Stimulated activated memory B cell treated with anti-CD40 and anti-IgM and Interleukin-4, amounts not matched to agents 10 μg/mL and 1 μg/mL and 100 μg/mL, for 72 hours (primary cell): ENCODE data around the gene RAD23A.
"Not testable (repeated sequence)": the region's sequence is repeated elsewhere in the genome, so short reads cannot be mapped to it uniquely, and the experiment has no call there.

ENCODE experiments used
- ATAC-seq: fragments of 150-1000 bp; cut with Tn5 transposase; 2 replicates; pipeline ENCODE4 v1.10.0; 2021
- H3K27ac Mint-ChIP-seq: one replicate; pipeline ENCODE4 v1.8.0; 2022; ENCODE audit warnings: mild to moderate bottlenecking, mixed read lengths
- H3K27me3 Mint-ChIP-seq: one replicate; pipeline ENCODE4 v1.8.0; 2022; ENCODE audit warnings: mixed read lengths
- H3K36me3 Mint-ChIP-seq: one replicate; pipeline ENCODE4 v1.8.0; 2022; ENCODE audit warnings: mixed read lengths
- H3K4me1 Mint-ChIP-seq: one replicate; pipeline ENCODE4 v1.8.0; 2022; ENCODE audit warnings: mixed read lengths
- H3K4me3 Mint-ChIP-seq: one replicate; pipeline ENCODE4 v1.8.0; 2022; ENCODE audit warnings: mild to moderate bottlenecking, moderate library complexity, mixed read lengths
- H3K9me3 Mint-ChIP-seq: one replicate; pipeline ENCODE4 v1.8.0; 2022; ENCODE audit warnings: mixed read lengths

The RAD23A gene

GRCh38 chr19:12947702-12948611 is 2.3 kb downstream of the RAD23A start:
- H3K27me3 Mint-ChIP-seq: no peaks in the 10 kb centered on the region
- peaks cover 51% of the 10 kb centered on the region for H3K4me1 Mint-ChIP-seq
- H3K36me3 Mint-ChIP-seq: peaks cover 73% of the 10 kb centered on the region
- H3K9me3 Mint-ChIP-seq: no peaks in the 10 kb centered on the region
- no peak overlapping the region for H3K27ac Mint-ChIP-seq
- no peak overlapping the region for H3K4me3 Mint-ChIP-seq
- no peak for ATAC-seq

- H3K27ac Mint-ChIP-seq: no peak overlapping the region
- no peak overlapping the region for H3K4me3 Mint-ChIP-seq
- H3K4me1 Mint-ChIP-seq: peaks cover 51% of the 10 kb centered on the region
- peaks cover 73% of the 10 kb centered on the region for H3K36me3 Mint-ChIP-seq
- no peaks in the 10 kb centered on the region for H3K9me3 Mint-ChIP-seq
- no peaks in the 10 kb centered on the region for H3K27me3 Mint-ChIP-seq
- no peak for ATAC-seq
Observed at GRCh38 chr19:12948612-12949362, 3.1 kb downstream of the RAD23A start.

GRCh38 chr19:12949363-12950283 is 4.0 kb downstream of the RAD23A start:
- H3K9me3 Mint-ChIP-seq: no peaks in the 10 kb centered on the region
- H3K4me1 Mint-ChIP-seq: peaks cover 51% of the 10 kb centered on the region
- peaks cover 72% of the 10 kb centered on the region for H3K36me3 Mint-ChIP-seq

GRCh38 chr19:12952050-12952449 is 6.4 kb downstream of the RAD23A start:
- not testable (repeated sequence) for H3K4me3 Mint-ChIP-seq, ATAC-seq, H3K9me3 Mint-ChIP-seq, H3K27me3 Mint-ChIP-seq
- Mint-ChIP-seq H3K36me3 (peaks cover 63% of the 10 kb centered on the region), H3K4me1 (peaks cover 53% of the 10 kb centered on the region), H3K27ac (peak overlapping the region; percentile 11)

More at GRCh38 chr19:12949363-12950283, 4.0 kb downstream of the RAD23A start:
- Mint-ChIP-seq H3K4me3 (no peak overlapping the region), H3K27ac (no peak overlapping the region), H3K27me3 (no peaks in the 10 kb centered on the region)
- no peak for ATAC-seq

- no peak for ATAC-seq
- no peaks in the 10 kb centered on the region for H3K27me3 Mint-ChIP-seq
- H3K4me1 Mint-ChIP-seq: peaks cover 52% of the 10 kb centered on the region
- H3K4me3 Mint-ChIP-seq: no peak overlapping the region
- no peak overlapping the region for H3K27ac Mint-ChIP-seq
- H3K9me3 Mint-ChIP-seq: no peaks in the 10 kb centered on the region
- peaks cover 63% of the 10 kb centered on the region for H3K36me3 Mint-ChIP-seq
Observed at GRCh38 chr19:12952488-12953137, 7.0 kb downstream of the RAD23A start.

GRCh38 chr19:12953138-12953798 is 7.6 kb downstream of the RAD23A start:
- Mint-ChIP-seq H3K4me3 (no peak overlapping the region), H3K4me1 (peaks cover 52% of the 10 kb centered on the region), H3K36me3 (peaks cover 57% of the 10 kb centered on the region), H3K9me3 (no peaks in the 10 kb centered on the region), H3K27me3 (no peaks in the 10 kb centered on the region), H3K27ac (peak overlapping the region; percentile 98)
- no peak for ATAC-seq

- Mint-ChIP-seq H3K27ac (peak overlapping the region; percentile 98), H3K9me3 (no peaks in the 10 kb centered on the region), H3K27me3 (no peaks in the 10 kb centered on the region), H3K4me1 (peaks cover 52% of the 10 kb centered on the region), H3K36me3 (peaks cover 53% of the 10 kb centered on the region), H3K4me3 (no peak overlapping the region)
- no peak for ATAC-seq
Observed at GRCh38 chr19:12953799-12954611, 8.3 kb downstream of the RAD23A start.

GRCh38 chr19:12954612-12954962 is 8.9 kb downstream of the RAD23A start:
- Mint-ChIP-seq H3K4me1 (peaks cover 51% of the 10 kb centered on the region), H3K9me3 (no peaks in the 10 kb centered on the region), H3K27ac (peak overlapping the region; percentile 98), H3K36me3 (peaks cover 49% of the 10 kb centered on the region), H3K27me3 (no peaks in the 10 kb centered on the region), H3K4me3 (no peak overlapping the region)
- no peak for ATAC-seq

- not testable (repeated sequence) for H3K9me3 Mint-ChIP-seq, ATAC-seq, H3K27me3 Mint-ChIP-seq
- Mint-ChIP-seq H3K27ac (peak overlapping the region; percentile 98), H3K4me3 (peak overlapping the region; percentile 95), H3K4me1 (peaks cover 43% of the 10 kb centered on the region), H3K36me3 (peaks cover 39% of the 10 kb centered on the region)
Observed at GRCh38 chr19:12955575-12955974, 9.9 kb downstream of the RAD23A start.

GRCh38 chr19:12955996-12956395 is 10.3 kb downstream of the RAD23A start:
- Mint-ChIP-seq H3K36me3 (peaks cover 36% of the 10 kb centered on the region), H3K27ac (peak overlapping the region; percentile 98), H3K27me3 (no peaks in the 10 kb centered on the region), H3K4me1 (peaks cover 43% of the 10 kb centered on the region), H3K4me3 (peak overlapping the region; percentile 95), H3K9me3 (peaks cover 2% of the 10 kb centered on the region)
- no peak for ATAC-seq

GRCh38 chr19:12956446-12957388 is 11.1 kb downstream of the RAD23A start, which contains the start of gene GADD45GIP1:
Gene GADD45GIP1, minus strand, starts transcription at chr19:12957223. Its CDS starts 11 bp downstream, at chr19:12957212.
- peak within 1 kb of the TSS; percentile 98 for H3K27ac Mint-ChIP-seq
- peaks cover 29% of the 10 kb centered on the region for H3K36me3 Mint-ChIP-seq
- peaks cover 2% of the 10 kb centered on the region for H3K9me3 Mint-ChIP-seq
- ATAC-seq: peak; percentile 96
- peaks cover under 1% of the 10 kb centered on the region for H3K27me3 Mint-ChIP-seq
- H3K4me1 Mint-ChIP-seq: peaks cover 43% of the 10 kb centered on the region
- H3K4me3 Mint-ChIP-seq: peak within 1 kb of the TSS; percentile 95

- peak; percentile 49 for ATAC-seq
- Mint-ChIP-seq H3K36me3 (peaks cover 24% of the 10 kb centered on the region), H3K27ac (peak overlapping the region; percentile 98), H3K4me3 (peak overlapping the region; percentile 95), H3K4me1 (peaks cover 41% of the 10 kb centered on the region)
- H3K27me3 Mint-ChIP-seq, H3K9me3 Mint-ChIP-seq: not testable (repeated sequence)
Observed at GRCh38 chr19:12957389-12957952, 11.8 kb downstream of the RAD23A start.
